GM21515 (cell line): ENCODE data around the gene CGB7.
"Not testable (repeated sequence)": the region's sequence is repeated elsewhere in the genome, so short reads cannot be mapped to it uniquely, and the experiment has no call there.

ENCODE experiments used
- ATAC-seq: cut with Tn5 transposase; IDR thresholded peaks from one replicate; pipeline ENCODE4 v1.9.1; 2021; ENCODE audit not compliant: unreplicated experiment

The CGB7 gene

GRCh38 chr19:49073514-49074378, 16.2 kb upstream of the CGB7 start:
- no peak for ATAC-seq

GRCh38 chr19:49071860-49072547, 14.5 kb upstream of the CGB7 start:
- no peak for ATAC-seq

- no peak for ATAC-seq
Observed at GRCh38 chr19:49070416-49070815, 12.9 kb upstream of the CGB7 start.

DNA sequence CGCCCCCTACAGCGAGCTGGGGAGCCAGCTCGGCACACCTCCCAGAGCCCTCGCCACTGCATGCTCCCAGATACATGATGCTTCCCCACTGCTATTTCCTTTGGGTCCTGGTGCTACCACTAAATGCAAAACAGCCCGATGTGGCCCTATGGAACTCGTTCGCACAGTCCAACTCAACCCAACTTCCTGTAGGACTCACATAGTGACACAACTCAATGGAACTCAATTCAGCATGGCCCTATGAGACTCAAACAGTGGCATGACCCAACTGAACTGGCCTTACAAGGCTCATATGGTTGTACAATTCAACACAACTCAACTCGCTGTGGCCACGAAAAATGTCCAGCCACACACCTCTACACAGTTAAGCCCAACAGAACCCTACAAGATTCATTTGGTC, 11.5 kb upstream of the CGB7 start:
- ATAC-seq, result no peak

DNA sequence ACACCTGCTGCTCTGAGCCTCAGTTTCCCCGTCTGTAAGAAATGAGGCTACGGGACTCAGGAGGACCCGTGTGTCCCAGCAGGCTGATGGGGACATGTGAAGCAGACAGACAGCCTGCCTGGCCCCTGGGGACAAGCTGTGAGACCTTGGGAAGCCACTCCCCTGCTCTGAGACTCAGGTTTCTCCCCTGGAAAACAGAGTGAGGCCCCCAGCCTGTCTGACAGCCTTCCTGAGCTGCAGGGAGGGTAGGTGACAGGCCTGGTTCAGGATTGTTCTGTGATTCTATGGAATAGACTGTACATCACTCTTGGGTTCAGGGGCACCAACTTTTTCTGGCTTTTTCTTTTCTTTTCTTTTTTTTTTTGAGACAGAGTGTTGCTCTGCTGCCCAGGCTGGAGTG, 10.0 kb upstream of the CGB7 start:
- ATAC-seq, result no peak

DNA sequence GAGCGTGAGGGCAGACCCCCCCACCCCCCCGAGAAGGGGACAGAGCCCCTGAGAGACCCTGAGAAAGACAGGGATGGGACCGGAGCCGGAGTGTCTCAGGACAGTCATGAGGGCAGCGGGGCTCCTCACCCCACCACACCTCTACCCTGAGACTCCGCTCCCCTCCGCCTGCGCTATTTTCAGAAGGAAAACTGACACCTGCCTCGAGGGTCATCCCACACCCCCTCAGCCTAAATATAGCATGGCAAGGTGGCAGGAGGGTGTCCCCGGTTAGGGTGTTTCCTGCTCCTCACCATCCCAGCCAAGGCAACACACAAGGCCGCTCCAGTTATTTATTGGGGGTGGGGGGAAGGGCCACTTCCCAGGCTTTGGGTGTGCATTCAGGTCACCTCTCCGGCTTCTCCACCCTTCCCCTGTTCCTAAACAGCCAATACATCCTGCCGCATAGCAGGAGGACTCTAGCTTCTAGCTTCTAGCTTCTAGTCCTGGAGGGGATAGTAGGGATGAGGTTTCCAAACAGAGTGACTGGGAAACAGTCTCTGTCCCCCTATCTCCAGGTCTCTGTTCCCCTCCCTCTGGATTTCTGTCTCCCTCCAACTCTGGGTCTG, 8.5 kb upstream of the CGB7 start:
- no peak for ATAC-seq

DNA sequence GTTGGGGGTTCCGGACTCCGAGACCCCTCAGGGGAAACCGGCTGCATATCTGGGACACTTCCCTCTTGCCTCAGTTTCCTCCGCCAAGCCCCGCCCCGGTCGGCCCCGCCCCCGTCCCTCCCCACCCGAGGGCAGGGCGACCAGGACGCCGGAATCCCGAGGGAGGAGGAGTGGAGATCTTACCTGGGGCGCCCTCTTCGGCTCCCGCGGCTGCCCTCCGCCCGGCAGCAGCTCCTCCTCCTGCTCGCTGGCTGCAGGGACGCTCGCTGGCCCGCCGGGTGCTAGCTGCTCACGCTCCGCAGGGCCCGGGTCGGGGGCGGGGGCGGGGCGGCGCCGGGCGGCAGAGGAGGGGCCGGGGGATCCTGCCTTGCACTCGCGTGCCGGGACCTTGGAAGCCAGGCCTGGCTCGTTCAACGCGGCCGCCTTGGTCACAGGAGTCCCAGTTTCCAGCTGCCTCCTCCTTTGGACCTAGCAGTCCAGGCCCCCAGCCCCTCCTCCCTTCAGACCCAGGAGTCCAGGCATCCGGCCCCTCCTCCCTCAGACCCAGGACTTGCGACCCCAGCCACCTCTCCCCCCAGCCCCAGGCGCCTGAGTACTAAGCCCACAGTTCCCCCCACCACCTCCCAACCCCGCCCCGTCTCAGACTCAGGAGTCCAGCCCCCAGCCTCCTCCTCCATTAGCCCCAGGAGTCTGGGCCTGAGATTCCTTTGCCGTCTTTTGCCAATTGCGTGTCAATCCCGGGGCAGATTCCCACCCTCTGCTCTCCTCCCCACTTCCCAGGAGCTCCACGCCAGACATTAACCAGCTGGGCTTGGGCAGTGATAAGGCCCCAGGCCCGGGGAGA, 7.4 kb upstream of the CGB7 start, which contains the start of gene NTF4:
TSS of gene NTF4 (minus strand) at position 51 of the 844 bp plus-strand sequence. CDS start 2,821 bp downstream, outside the sequence.
- no peak for ATAC-seq

DNA sequence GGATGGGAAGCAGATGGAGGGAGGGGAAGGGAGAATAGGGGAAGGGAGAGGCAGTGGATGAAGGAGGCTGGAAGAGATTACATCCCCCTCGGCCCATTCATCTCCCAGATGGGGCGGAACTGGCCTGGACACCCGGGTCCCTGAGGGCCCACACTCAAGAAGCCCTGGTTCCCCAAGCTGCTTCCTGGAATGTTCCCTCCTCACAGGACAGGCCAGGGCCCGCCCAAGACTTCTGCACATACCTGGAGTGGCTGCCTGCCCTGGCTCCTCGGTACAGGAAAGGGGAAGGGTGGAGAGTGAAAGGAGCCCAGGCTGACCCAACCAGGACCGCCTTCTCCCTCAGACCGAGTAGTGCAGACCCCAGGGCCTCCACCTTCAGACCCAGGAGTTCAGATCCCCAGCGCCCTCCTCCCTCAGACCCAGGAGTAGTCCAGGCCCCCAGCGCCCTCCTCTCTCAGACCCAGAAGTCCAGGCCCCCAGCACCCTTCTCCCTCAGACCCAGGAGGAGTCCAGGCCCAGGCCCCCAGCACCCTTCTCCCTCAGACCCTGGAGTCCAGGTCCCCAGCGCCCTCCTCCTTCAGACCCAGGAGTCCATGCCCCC, 6.6 kb upstream of the CGB7 start:
- no peak for ATAC-seq

- ATAC-seq, result no peak
Observed at GRCh38 chr19:49061445-49061844, 3.9 kb upstream of the CGB7 start.

- no peak for ATAC-seq
Observed at GRCh38 chr19:49061000-49061399, 3.5 kb upstream of the CGB7 start.

GRCh38 chr19:49059053-49059452, 1.5 kb upstream of the CGB7 start:
- ATAC-seq, result no peak

DNA sequence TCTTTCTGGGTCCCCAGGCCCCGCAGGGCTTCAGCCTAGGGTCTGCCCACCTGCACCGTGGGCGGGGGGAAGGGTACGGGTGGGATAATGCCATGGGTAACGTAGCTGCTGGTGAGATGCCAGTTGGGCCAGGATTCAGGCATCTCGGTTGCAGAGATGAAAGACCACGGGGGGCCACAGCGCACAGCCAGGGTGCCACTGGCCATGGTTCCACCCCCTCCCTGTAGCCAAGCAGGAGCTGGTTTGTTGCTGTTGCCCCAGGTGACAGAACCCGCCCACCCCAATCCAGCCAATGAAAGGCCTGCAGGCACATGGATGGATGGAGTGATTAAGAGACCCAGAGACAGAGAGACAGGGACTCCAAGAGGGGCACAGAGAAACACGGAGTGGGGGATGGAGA, 1.0 kb upstream of the CGB7 start:
- no peak for ATAC-seq

DNA sequence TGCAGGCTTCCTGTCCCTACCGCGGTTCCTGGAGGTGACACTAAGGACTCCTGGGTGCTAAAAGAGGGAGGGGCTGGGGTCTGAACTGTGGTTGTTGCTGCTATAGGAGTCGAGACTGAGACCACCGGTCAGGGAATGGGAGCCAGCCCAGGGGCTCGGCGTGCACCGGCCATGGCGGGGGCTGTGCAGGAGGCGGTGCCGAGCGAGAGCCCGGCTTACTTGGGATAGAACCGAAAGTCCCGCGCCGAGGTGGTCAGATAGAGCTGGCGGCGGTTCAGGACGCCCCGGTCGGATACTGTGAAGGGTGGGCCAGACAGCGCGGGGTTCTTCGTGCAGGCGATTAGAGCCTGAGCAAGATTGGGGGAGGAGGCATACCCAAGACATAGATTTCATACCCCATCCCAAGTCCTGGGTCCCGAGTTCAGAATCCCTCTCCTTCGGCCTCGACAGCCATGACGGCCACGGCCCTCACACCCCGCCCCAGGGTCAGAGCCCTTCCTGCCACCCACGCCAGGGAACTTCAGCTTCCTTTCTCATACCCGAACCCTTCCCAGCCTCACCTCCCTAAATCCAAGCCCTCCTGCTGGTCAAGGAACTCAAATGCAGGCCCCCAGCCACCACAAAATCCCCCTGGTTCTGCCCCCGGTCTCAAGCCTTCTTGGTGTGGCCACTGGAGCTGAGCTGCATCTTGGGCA, 500 bp downstream of the CGB7 start:
- not testable (repeated sequence) for ATAC-seq

DNA sequence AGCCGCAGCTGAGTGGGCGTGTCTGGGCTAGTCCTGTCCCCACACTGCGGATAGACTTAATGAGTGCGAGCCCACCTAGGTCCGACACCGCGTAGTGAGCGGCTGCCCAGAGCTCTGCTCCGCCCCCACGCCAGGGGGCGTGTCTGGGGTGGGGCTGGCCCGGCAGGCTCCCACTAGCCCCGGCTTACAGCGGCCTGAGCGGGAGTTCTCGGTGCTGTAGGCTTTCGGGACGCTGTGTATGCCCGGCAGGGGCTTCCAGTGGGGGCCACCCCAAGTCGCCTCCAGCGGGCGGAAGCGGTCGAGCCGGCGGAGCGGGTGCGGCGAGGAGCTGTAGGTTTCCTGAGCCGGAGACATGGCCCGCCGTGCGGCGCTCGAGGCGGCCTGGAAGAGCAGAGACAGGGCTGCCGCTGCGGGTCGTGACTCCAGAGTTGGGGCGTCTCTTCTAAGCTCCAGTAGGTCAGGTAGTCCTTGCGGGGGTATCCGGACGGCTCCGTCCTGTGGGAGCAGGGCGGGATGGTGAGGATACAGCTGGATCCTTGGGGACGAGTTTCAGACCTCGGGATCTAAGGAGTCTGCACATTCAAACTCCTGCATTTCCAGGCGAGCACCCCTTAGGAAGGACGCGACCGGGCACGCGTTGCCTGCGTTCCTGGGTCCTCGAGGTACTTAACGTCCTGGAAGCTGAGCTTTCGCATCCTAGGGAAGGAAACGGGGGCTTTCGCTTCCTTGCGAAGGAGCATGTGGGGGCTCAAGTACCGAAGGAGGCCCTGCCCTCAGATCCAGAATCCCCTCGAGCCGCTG, 1.2 kb downstream of the CGB7 start:
- ATAC-seq, result no peak

DNA sequence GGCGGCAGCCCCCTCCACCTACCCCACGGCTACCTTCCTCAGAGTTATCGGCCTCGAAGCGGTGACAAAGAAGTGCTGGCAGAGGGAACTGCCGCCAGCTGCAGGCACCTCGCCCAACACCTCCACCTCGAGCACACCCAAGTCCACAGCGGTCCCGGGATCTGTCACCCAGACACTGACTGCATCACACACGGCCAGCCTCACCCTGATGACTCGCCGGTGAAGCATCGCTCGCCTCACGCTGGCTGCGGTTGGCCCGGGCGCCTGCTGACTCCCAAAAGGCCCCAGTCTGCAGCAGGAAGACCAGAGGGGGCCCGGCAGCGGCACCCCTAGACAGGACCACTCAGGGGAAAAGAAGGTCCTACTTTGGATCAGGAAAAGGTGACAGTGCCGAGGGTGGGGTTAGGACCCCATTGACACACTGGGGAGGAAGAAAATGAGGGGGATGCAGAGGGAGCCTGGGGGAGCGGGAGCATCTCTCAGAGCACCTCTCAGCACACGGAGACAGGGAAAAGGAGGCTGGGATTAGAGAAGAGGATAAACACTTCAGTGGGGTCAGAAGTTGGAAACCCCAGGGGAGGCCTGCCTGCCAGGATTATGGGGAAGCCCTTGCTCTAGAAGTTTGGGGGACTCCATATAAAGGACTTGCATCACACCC, 7.0 kb downstream of the CGB7 start:
- ATAC-seq, result not testable (repeated sequence)

DNA sequence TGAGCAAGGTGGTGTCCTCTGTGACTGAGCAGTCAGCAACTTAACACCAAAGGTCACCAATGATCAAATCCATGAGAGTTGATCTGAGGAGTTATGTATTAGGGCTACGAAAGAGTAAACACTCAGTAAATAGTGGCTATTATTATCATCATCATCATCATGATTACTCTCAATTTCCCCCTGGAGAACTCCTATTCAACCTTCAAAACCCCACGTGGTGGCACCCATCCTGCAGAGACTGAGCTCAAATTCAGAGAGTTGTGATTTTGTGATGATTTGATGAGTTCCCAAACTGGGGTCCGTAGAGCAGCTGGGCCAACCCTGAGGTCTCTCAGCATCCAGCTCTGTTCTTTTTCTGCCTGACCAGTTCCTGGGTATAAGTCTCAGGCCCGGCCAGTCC, 7.7 kb downstream of the CGB7 start:
- ATAC-seq, result not testable (repeated sequence)

- not testable (repeated sequence) for ATAC-seq
Observed at GRCh38 chr19:49049011-49049410, 8.5 kb downstream of the CGB7 start, which contains the start of gene CGB8. Gene CGB8 (minus strand): TSS chr19:49049111. CDS start chr19:49048739, 372 bp downstream.

DNA sequence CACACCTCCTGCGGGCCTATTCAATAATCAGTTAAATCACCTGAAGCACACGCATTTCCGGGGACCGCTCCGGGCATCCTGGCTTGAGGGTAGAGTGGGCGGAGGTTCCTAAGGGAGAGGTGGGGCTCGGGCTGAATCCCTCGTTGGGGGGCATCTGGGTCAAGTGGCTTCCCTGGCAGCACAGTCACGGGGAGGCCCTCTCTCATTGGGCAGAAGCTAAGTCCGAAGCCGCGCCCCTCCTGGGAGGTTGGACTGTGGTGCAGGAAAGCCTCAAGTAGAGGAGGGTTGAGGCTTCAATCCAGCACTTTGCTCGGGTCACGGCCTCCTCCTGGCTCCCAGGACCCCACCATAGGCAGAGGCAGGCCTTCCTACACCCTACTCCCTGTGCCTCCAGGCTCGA, 14.0 kb downstream of the CGB7 start, which contains the start of gene CGB5:
TSS of gene CGB5 (plus strand) at position 301 of the 400 bp plus-strand sequence. CDS start 362 bp downstream, outside the sequence.
- ATAC-seq, result not testable (repeated sequence)
